T-cell (primary cell): ENCODE measurements around the gene SLC5A8. TPM values are rescaled to one million over a fixed set of nuclear protein-coding genes. Genes with fewer than 3 reads are reported as not detected.

Source experiments
- ATAC-seq, 4 experiments: fragments of 200-7000 bp in 3 of 4; fragments of 150-1000 bp in 1 of 4; cut with Tn5 transposase; replicated peaks in 1 of 4; 1 replicate in 3 of 4; 2 replicates in 1 of 4; pipeline ENCODE4 v1.10.0; 2021; ENCODE audit warnings: moderate library complexity in 3 of 4, mild to moderate bottlenecking in 2 of 4, moderate number of reproducible peaks in 1 of 4
- CTCF ChIA-PET, 2 donors: fragments of 300-600 bp; sonication (Branson Sonifier 250); formaldehyde crosslinking; loops; one replicate each; lab custom pipeline; 2022; ENCODE audit warnings: antibody characterized with exemption in 2 of 2; lab: Charles Lee
- POLR2A ChIA-PET, 2 donors: fragments of 300-600 bp; sonication (Branson Sonifier 250); formaldehyde crosslinking; loops; one replicate each; lab custom pipeline; 2022; ENCODE audit warnings: antibody characterized with exemption in 2 of 2; lab: Charles Lee
- DNase-seq, 35 experiments: peaks; one replicate each; pipeline versions ENCODE4 v3.0.0 to v3.0.0-alpha.2; 2013 to 2023
- H3K27ac ChIP-seq: one replicate; pipeline ENCODE4 v1.5.1; 2013; ENCODE audit warnings: low read length
- H3K27me3 ChIP-seq, 2 experiments: replicated peaks in 1 of 2; 1 replicate in 1 of 2; 2 replicates in 1 of 2; pipeline versions ENCODE4 v1.6.1 to v1.7.0; 2013; ENCODE audit warnings: low read length in 1 of 2, mixed read lengths in 1 of 2; ENCODE audit not compliant: control insufficient read depth in 2 of 2, insufficient read depth in 2 of 2; ENCODE audit errors: extremely low read depth in 1 of 2
- H3K36me3 ChIP-seq, 2 donors: 1 replicate in 1 of 2; 2 replicates in 1 of 2; pipeline versions ENCODE4 v1.6.1 to v1.7.0; 2013; ENCODE audit warnings: low read length in 1 of 2; ENCODE audit not compliant: control insufficient read depth in 2 of 2, insufficient read depth in 1 of 2; ENCODE audit errors: extremely low read depth in 1 of 2
- H3K4me1 ChIP-seq, 2 experiments: 1 replicate in 1 of 2; 2 replicates in 1 of 2; pipeline versions ENCODE4 v1.6.1 to v1.7.0; 2013; ENCODE audit warnings: low read length in 2 of 2, mixed read lengths in 1 of 2; ENCODE audit not compliant: insufficient read depth in 2 of 2, control insufficient read depth in 1 of 2; ENCODE audit errors: extremely low read depth in 1 of 2
- H3K4me3 ChIP-seq, 2 donors: 1 replicate in 1 of 2; 2 replicates in 1 of 2; pipeline versions ENCODE4 v1.5.1 to v1.7.0; 2013; ENCODE audit warnings: mild to moderate bottlenecking in 2 of 2, low read length in 1 of 2, moderate library complexity in 1 of 2; ENCODE audit not compliant: control insufficient read depth in 1 of 2; ENCODE audit errors: extremely low read depth in 1 of 2
- H3K9me3 ChIP-seq: 2 replicates; pipeline ENCODE4 v1.7.0; 2013
- H3K27ac Mint-ChIP-seq, 2 donors: one replicate each; pipeline ENCODE4 v1.8.0; 2020 to 2021; ENCODE audit warnings: mild to moderate bottlenecking in 2 of 2, mixed read lengths in 2 of 2
- H3K27me3 Mint-ChIP-seq, 2 donors: one replicate each; pipeline ENCODE4 v1.8.0; 2021 to 2022; ENCODE audit warnings: mixed read lengths in 2 of 2
- H3K36me3 Mint-ChIP-seq: one replicate; pipeline ENCODE4 v1.8.0; 2021; ENCODE audit warnings: mixed read lengths
- H3K4me1 Mint-ChIP-seq, 3 donors: one replicate each; pipeline ENCODE4 v1.8.0; 2020 to 2022; ENCODE audit warnings: mixed read lengths in 3 of 3, mild to moderate bottlenecking in 1 of 3
- H3K4me3 Mint-ChIP-seq, 3 donors: one replicate each; pipeline ENCODE4 v1.8.0; 2020 to 2022; ENCODE audit warnings: mild to moderate bottlenecking in 3 of 3, mixed read lengths in 3 of 3, moderate library complexity in 3 of 3
- H3K9me3 Mint-ChIP-seq, 3 donors: one replicate each; pipeline ENCODE4 v1.8.0; 2020 to 2022; ENCODE audit warnings: mixed read lengths in 3 of 3
- WGBS: methylation state at CpG from one replicate; pipeline ENCODE4 v1.1.5; 2013; ENCODE audit warnings: missing lambda C conversion rate; ENCODE audit not compliant: insufficient coverage; 5-methylcytosine and 5-hydroxymethylcytosine counted together
- total RNA-seq, 35 experiments: library from RNA in 6 of 35; stranded (reverse) in 6 of 35; fragments of 120-200 nt in 1 of 35; gene quantifications; one replicate each; pipeline versions ENCODE4 v1.2.1 to v1.2.4 and lab custom pipeline; 2013 to 2026

Gene SLC5A8
- total RNA-seq, 5 donors from 2014 or later (not counting 1 experiment from before 2014, with no cell fraction given) = not detected

GRCh38 chr12:101174541-101174940, 35.5 kb downstream of the SLC5A8 start:
- Mint-ChIP-seq H3K4me1 (no peaks in the 10 kb centered on the region), H3K27ac (no peak overlapping the region), H3K36me3 (no peaks in the 10 kb centered on the region), H3K9me3 (peaks cover 4 to 12% (median 12%) of the 10 kb centered on the region in 3 donors), H3K4me3 (no peak overlapping the region), H3K27me3 (peaks cover 2 to 8% of the 10 kb centered on the region in 2 donors)
- H3K9me3 ChIP-seq = no peaks in the 10 kb centered on the region
- no peaks in the 10 kb centered on the region for H3K36me3 ChIP-seq
- H3K27me3 ChIP-seq = peaks cover 0 to 5% of the 10 kb centered on the region in 2 experiments
- CTCF ChIA-PET = no interaction called here
- H3K4me3 ChIP-seq = no peak overlapping the region
- DNase-seq = no peak
- POLR2A ChIA-PET = no interaction called here
- no peak for ATAC-seq
- no peaks in the 10 kb centered on the region for H3K4me1 ChIP-seq
- no peak overlapping the region for H3K27ac ChIP-seq
- WGBS = 100% methylated on average over 1 of the region's 3 CpGs

GRCh38 chr12:101173197-101173749, 36.8 kb downstream of the SLC5A8 start:
- 83% methylated on average over 5 of the region's 7 CpGs for WGBS
- ATAC-seq (no peak), DNase-seq (no peak)
- peaks cover 2 to 8% of the 10 kb centered on the region in 2 donors for H3K27me3 Mint-ChIP-seq
- Histone ChIP-seq H3K27me3 (peaks cover 0 to 5% of the 10 kb centered on the region in 2 experiments), H3K4me1 (no peaks in the 10 kb centered on the region), H3K27ac (no peak overlapping the region), H3K9me3 (no peaks in the 10 kb centered on the region), H3K36me3 (no peaks in the 10 kb centered on the region), H3K4me3 (no peak overlapping the region)
- H3K4me1 Mint-ChIP-seq = no peaks in the 10 kb centered on the region
- no peak overlapping the region for H3K27ac Mint-ChIP-seq
- CTCF ChIA-PET = no interaction called here
- H3K4me3 Mint-ChIP-seq = no peak overlapping the region
- POLR2A ChIA-PET = no interaction called here
- no peaks in the 10 kb centered on the region for H3K36me3 Mint-ChIP-seq
- H3K9me3 Mint-ChIP-seq = peaks cover 4 to 12% (median 12%) of the 10 kb centered on the region in 3 donors

GRCh38 chr12:101172316-101172715, 37.7 kb downstream of the SLC5A8 start:
- H3K27ac Mint-ChIP-seq = no peak overlapping the region
- Histone ChIP-seq H3K4me1 (no peaks in the 10 kb centered on the region), H3K9me3 (no peaks in the 10 kb centered on the region), H3K27me3 (peaks cover 0 to 5% of the 10 kb centered on the region in 2 experiments), H3K27ac (no peak overlapping the region), H3K4me3 (no peak overlapping the region), H3K36me3 (no peaks in the 10 kb centered on the region)
- H3K4me3 Mint-ChIP-seq = no peak overlapping the region
- ATAC-seq (no peak), DNase-seq (no peak)
- ChIA-PET POLR2A (no interaction called here), CTCF (no interaction called here)
- H3K4me1 Mint-ChIP-seq = no peaks in the 10 kb centered on the region
- no peaks in the 10 kb centered on the region for H3K36me3 Mint-ChIP-seq
- peaks cover 4 to 12% (median 9%) of the 10 kb centered on the region in 3 donors for H3K9me3 Mint-ChIP-seq
- peaks cover 2 to 8% of the 10 kb centered on the region in 2 donors for H3K27me3 Mint-ChIP-seq
- WGBS = 33% methylated on average over 4 of the region's 5 CpGs

- DNase-seq (no peak), ATAC-seq (no peak)
- no peaks in the 10 kb centered on the region for H3K27me3 ChIP-seq
- Mint-ChIP-seq H3K4me1 (no peaks in the 10 kb centered on the region), H3K27ac (no peak overlapping the region), H3K4me3 (no peak overlapping the region), H3K27me3 (peaks cover 5 to 11% of the 10 kb centered on the region in 2 donors), H3K36me3 (no peaks in the 10 kb centered on the region), H3K9me3 (peaks cover 0 to 3% (median 0%) of the 10 kb centered on the region in 3 donors)
- no peak overlapping the region for H3K27ac ChIP-seq
- 94% methylated on average over 4 of the region's 5 CpGs for WGBS
- H3K36me3 ChIP-seq = no peaks in the 10 kb centered on the region
- ChIA-PET POLR2A (no interaction called here), CTCF (no interaction called here)
- H3K4me1 ChIP-seq = no peaks in the 10 kb centered on the region
- H3K4me3 ChIP-seq = no peak overlapping the region
- no peaks in the 10 kb centered on the region for H3K9me3 ChIP-seq
These were observed 42.0 kb downstream of the SLC5A8 start for GRCh38 chr12:101168001-101168400.

- ChIA-PET CTCF (no interaction called here), POLR2A (no interaction called here)
- no peak overlapping the region for H3K4me3 Mint-ChIP-seq
- H3K9me3 Mint-ChIP-seq = peaks cover 0 to 3% (median 0%) of the 10 kb centered on the region in 3 donors
- WGBS = 48% methylated on average over 2 of the region's 5 CpGs
- peaks cover 5 to 10% of the 10 kb centered on the region in 2 donors for H3K27me3 Mint-ChIP-seq
- no peak for ATAC-seq
- H3K4me3 ChIP-seq = no peak overlapping the region
- H3K27me3 ChIP-seq = no peaks in the 10 kb centered on the region
- no peaks in the 10 kb centered on the region for H3K36me3 ChIP-seq
- no peaks in the 10 kb centered on the region for H3K4me1 Mint-ChIP-seq
- no peaks in the 10 kb centered on the region for H3K4me1 ChIP-seq
- no peak overlapping the region for H3K27ac Mint-ChIP-seq
- no peaks in the 10 kb centered on the region for H3K9me3 ChIP-seq
- H3K36me3 Mint-ChIP-seq = no peaks in the 10 kb centered on the region
- DNase-seq = no peak
- no peak overlapping the region for H3K27ac ChIP-seq
These were observed 43.2 kb downstream of the SLC5A8 start for GRCh38 chr12:101166866-101167265.

GRCh38 chr12:101165319-101165718, 44.7 kb downstream of the SLC5A8 start:
- peaks cover 3% of the 10 kb centered on the region in 2 donors for H3K27me3 Mint-ChIP-seq
- ChIA-PET POLR2A (no interaction called here), CTCF (no interaction called here)
- no peak overlapping the region for H3K27ac Mint-ChIP-seq
- no peaks in the 10 kb centered on the region for H3K36me3 Mint-ChIP-seq
- WGBS = 75% methylated on average over 2 of the region's 4 CpGs
- no peak overlapping the region for H3K4me3 ChIP-seq
- ATAC-seq (no peak), DNase-seq (no peak)
- no peak overlapping the region for H3K27ac ChIP-seq
- peaks cover 0 to 3% (median 0%) of the 10 kb centered on the region in 3 donors for H3K9me3 Mint-ChIP-seq
- no peaks in the 10 kb centered on the region for H3K36me3 ChIP-seq
- H3K4me1 ChIP-seq = no peaks in the 10 kb centered on the region
- no peaks in the 10 kb centered on the region for H3K4me1 Mint-ChIP-seq
- no peak overlapping the region for H3K4me3 Mint-ChIP-seq
- no peaks in the 10 kb centered on the region for H3K27me3 ChIP-seq
- H3K9me3 ChIP-seq = no peaks in the 10 kb centered on the region
